DND-41 (cell line): ENCODE results near the gene MANSC1.

Experiments used
- EZH2 ChIP-seq: IDR thresholded peaks from 3 replicates; pipeline ENCODE4 v1.6.1; 2012; ENCODE audit warnings: borderline replicate concordance, low read depth, mild to moderate bottlenecking, moderate library complexity, low read length, inconsistent platforms; ENCODE audit not compliant: severe bottlenecking
- TF ChIP-seq, protein P1 (sequence below): IDR thresholded peaks from 2 replicates; pipeline ENCODE4 v1.5.1; 2012; ENCODE audit warnings: borderline replicate concordance, low read length, moderate library complexity, mild to moderate bottlenecking; ENCODE audit not compliant: poor library complexity, severe bottlenecking; ENCODE audit errors: extremely low read depth

- TF ChIP-seq, protein P1, sequence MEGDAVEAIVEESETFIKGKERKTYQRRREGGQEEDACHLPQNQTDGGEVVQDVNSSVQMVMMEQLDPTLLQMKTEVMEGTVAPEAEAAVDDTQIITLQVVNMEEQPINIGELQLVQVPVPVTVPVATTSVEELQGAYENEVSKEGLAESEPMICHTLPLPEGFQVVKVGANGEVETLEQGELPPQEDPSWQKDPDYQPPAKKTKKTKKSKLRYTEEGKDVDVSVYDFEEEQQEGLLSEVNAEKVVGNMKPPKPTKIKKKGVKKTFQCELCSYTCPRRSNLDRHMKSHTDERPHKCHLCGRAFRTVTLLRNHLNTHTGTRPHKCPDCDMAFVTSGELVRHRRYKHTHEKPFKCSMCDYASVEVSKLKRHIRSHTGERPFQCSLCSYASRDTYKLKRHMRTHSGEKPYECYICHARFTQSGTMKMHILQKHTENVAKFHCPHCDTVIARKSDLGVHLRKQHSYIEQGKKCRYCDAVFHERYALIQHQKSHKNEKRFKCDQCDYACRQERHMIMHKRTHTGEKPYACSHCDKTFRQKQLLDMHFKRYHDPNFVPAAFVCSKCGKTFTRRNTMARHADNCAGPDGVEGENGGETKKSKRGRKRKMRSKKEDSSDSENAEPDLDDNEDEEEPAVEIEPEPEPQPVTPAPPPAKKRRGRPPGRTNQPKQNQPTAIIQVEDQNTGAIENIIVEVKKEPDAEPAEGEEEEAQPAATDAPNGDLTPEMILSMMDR, result no peak
- no peak for TF ChIP-seq EZH2
Observed at GRCh38 chr12:12350868-12351463, 924 bp upstream of the MANSC1 start.
